PC-3 (cell line): ENCODE data around the gene ABCB4.
"Not testable (repeated sequence)": the region's sequence is repeated elsewhere in the genome, so short reads cannot be mapped to it uniquely, and the experiment has no call there.

Source experiments
- CTCF ChIP-seq: fragments of 300-600 bp; sonication (generic); conservative IDR thresholded peaks from 2 replicates; pipeline ENCODE4 v1.5.1; 2017; ENCODE audit warnings: antibody characterized with exemption, low read depth, mild to moderate bottlenecking, low read length
- EZH2 ChIP-seq: fragments of 300-600 bp; sonication (generic); IDR thresholded peaks from one replicate; pipeline ENCODE4 v1.6.1; 2017; ENCODE audit warnings: antibody characterized with exemption, mild to moderate bottlenecking, low read length; ENCODE audit not compliant: unreplicated experiment

- TF ChIP-seq EZH2, CTCF: not testable (repeated sequence)
These were observed 15.0 kb downstream of the ABCB4 start for GRCh38 chr7:87460444-87460843.
